ENCODE data around the gene PIGL.
"Not testable (repeated sequence)": the region's sequence is repeated elsewhere in the genome, so short reads cannot be mapped to it uniquely, and the experiment has no call there.

Gene PIGL

DNA sequence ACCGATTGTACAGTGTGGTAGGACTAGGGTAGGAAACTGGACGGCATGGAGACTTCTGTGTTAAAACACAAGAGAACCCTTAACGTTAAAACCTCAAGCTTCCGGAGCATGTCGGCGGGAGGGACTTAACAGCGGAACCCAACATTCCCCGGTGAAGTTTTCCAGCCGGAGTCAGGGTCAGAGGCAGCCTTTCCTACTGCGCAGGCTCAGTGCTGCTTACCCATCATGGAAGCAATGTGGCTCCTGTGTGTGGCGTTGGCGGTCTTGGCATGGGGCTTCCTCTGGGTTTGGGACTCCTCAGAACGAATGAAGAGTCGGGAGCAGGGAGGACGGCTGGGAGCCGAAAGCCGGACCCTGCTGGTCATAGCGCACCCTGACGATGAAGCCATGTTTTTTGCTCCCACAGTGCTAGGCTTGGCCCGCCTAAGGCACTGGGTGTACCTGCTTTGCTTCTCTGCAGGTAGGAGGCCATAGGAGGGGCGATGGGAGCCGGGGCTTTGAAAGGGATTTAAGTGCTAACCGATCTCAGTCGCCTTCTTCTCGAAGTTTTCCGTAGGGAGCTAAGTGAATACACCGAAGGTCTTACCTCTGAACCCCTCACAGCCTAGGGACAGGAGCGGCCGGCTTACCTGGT, at the start of gene PIGL:
TSS of gene PIGL (plus strand) at position 209 of the 634 bp plus-strand sequence. CDS start at position 226, 17 bp downstream.
- peak; percentile 71 to 88 for DNase-seq

DNA sequence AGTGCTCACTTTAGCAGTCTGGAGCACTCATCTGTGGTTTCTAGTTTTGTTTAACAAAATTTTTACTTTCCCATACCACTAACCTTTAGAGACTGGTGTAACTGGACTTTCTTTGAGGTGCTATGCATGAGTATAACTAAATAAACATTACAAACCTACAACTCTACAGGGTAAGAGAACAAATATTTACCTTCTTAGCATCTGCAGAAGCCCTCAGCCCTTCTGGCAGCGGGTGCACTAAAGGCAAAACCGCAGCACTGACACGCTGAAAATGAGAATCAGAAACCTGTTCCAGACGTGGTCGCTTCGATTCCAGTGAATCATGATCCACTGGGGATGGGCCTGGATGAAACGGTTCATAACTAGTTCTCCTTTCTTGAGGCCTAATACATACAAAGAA, 45.4 kb upstream of the PIGL start:
- DNase-seq, result no peak

DNA sequence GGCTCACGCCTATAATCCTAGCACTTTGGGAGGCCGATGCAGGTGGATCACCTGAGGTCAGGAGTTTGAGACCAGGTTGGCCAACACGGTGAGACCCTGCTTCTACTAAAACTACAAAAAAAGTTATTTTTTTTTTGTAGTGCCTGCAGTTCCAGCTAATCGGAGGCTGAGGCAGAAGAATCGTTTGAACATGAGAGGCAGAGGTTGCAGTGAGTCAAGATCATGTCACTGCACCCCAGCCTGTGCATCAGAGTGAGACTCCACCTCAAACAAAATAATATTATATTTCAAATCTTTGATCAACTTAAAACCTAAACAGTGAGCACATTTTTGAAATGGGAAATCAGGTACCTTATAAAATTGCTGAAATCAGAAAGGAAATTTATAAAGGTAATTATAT, 38.2 kb upstream of the PIGL start:
- DNase-seq, result no peak

DNA sequence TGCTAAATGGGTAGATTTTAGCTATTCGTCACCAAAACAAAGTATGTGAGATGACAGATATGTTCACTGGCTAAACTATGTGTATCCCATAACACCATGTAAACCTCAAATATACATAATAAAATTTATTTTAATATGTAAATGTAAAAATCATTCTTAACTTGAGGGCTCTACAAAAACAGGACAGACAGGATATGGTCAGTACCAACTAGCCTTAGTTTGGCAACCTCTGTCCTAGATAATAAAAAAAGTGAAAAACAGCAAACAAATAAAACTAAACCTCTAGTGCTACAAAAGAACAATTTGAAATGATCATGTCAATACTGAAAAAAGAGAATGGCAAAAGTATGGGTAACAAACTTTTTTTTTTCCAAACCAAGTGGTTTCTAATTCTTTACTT, 35.4 kb upstream of the PIGL start:
- DNase-seq, result no peak

DNA sequence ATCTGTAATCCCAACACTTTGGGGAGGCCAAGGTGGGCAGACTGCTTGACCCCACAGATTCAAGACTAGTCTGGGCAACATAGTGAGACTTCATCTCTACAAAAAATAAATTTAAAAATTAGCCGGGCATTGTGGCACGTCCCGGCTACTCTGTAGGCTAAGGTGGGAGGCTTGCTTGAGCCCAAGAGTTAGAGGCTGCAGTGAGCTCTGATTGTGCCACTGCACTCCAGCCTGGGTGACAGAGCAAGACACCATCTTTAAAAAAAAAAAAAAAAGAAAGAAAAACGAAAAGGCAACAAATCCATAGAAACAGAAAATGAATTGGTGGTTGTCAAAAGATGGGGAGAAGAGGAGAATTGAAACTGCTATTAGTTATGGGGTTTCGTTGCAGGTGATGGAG, 29.4 kb upstream of the PIGL start:
- no peak for DNase-seq

DNA sequence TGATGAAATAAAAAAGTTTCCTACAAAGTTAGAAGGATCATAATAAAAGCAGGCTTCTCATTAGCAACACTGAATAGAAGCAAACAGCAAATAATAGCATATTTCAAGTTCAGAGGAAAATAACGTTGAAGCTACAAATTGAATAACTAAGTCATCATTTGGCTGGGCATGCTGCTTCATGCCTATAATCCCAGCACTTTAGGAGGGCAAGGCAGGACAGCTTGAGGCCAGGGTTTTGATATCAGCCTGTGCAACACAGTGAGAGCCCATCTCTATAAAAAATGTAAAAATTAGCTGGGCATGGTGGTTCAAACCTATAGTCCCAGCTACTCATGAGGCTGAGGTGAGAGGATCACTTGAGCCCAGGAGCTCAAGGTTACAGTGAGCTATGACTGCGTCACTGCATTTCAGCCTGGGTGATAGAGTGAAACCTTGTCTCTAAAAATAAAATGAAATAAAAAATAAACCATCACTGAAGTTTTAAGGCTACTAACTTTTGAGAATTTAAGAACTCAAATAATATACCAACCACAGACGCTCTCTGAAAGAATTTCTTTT, 27.1 kb upstream of the PIGL start:
- no peak for DNase-seq

DNA sequence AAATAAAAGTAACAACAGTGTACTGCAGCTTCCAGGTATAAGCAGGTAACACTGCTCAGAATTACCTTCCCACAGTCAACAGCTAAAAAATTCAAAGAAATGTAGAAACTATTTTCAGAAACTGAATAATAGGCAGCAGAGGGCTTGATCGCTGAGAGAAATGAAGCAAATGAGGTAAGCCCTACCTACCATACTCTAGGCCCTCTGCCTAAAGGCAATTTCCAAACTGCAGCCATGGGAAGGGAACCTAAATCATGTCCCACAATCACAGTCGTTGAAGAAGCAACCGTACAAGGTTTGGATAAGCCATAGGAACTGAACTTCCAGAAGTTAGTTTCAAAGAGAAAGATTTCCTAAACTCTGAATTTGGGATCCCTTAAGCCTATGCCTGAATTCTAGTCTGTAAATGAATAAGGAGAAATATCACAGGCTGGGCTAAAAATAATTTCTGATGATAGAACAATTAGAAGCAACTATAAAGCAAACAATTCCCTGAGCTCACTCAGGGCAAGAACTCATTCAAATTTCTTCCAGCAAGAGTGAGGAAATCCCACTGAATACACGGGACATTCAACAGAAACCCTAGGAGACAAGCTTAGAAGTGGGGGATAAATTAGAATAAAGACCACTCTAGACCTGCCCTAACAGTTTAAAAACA, 26.2 kb upstream of the PIGL start:
- DNase-seq, result no peak

DNA sequence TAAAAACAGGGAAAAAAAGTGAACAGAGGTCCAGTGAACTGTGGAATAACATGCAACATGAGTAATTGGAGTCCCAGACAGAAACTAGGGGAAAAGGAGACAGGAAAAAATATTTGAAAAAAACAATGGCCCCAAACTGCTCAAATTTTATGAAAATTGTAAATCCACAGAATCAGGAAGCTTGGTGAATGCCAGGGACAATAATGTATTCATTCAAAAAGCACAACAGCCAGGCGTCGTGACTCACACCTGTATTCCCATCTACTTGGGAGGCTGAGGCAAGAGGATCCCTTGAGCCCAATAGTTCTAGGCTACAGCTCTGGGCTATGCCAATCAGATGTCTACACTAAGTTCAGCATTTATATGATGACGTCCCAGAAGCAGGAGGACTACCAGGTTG, 25.4 kb upstream of the PIGL start:
- no peak for DNase-seq

DNA sequence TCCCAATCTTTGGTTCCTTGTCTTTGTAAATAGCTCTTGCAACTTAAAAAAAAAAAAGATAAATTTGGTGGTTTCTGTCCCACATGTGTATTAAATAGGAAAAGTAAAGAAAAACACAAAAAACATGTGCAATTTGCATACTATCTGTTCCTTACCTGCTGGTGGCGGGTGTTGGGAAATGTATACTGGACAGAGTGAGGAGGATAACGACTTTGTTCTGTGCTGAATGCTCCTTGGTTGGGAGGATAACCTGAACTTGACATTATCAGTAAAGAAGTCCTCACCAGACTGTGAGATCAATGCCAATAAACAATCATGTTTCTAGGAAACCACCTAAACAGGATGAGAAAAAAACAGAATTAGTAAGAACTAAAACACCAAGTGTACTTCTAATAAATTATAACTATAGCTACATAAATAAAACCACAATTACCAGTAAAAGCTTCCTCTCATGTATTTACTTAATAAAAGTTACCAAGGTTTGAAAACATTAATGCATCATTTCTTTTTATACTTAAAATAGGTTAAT, 22.6 kb upstream of the PIGL start:
- DNase-seq, result not testable (repeated sequence)

DNA sequence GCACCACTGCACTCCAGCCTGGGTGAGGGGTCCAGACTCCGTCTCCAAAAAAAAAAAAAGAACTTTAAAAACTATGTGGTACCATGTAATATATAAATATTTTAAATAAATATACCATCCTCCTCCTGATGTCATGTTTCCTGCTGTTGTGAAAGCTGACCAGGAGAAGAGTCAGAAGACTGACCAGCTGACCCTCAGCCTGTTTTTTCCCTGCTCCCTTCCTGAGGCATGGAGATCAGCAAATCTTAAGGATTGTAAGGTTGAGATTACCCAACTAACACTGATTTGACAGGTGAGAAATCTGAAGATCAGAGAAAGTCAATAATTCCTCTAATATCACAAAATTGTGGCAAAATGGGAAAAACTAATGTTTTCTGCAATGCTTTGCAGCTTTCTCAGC, 19.7 kb upstream of the PIGL start:
- no peak for DNase-seq

DNA sequence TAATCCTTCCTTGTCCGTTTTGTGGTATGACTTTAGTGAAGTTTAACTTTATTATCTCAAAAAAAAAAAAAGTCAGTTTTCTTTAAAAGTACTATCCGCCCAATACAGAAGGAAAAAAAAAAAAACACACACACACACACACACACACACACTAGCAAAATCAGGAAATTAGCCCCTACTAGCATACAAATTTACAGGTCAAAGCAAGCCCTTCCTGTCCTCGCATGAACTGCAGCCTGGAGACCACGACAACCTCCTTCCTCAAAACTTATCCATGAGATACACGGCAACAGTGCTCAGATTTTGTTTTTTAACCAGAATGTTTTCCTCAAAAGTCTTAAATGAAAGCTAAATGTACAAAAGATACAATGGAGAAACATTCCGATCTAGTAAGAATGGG, 17.9 kb upstream of the PIGL start:
- DNase-seq, result no peak

DNA sequence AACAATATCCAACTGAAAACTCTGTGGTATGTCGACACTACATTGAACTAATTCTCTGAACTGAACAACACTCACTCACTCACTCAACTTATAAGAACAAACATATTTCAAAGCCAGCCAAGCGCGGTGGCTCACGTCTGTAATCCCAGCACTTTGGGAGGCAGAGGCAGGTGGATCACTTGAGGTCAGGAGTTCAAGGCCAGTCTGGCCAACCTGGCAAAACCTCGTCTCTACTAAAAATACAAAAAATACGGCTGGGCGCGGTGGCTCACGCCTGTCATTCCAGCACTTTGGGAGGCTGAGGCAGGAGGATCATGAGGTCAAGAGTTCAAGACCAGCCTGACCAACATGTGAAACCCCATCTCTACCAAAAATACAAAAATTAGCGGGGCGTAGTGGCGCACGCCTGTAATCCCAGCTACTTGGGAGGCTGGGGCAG, 15.3 kb upstream of the PIGL start:
- DNase-seq, result not testable (repeated sequence)

DNA sequence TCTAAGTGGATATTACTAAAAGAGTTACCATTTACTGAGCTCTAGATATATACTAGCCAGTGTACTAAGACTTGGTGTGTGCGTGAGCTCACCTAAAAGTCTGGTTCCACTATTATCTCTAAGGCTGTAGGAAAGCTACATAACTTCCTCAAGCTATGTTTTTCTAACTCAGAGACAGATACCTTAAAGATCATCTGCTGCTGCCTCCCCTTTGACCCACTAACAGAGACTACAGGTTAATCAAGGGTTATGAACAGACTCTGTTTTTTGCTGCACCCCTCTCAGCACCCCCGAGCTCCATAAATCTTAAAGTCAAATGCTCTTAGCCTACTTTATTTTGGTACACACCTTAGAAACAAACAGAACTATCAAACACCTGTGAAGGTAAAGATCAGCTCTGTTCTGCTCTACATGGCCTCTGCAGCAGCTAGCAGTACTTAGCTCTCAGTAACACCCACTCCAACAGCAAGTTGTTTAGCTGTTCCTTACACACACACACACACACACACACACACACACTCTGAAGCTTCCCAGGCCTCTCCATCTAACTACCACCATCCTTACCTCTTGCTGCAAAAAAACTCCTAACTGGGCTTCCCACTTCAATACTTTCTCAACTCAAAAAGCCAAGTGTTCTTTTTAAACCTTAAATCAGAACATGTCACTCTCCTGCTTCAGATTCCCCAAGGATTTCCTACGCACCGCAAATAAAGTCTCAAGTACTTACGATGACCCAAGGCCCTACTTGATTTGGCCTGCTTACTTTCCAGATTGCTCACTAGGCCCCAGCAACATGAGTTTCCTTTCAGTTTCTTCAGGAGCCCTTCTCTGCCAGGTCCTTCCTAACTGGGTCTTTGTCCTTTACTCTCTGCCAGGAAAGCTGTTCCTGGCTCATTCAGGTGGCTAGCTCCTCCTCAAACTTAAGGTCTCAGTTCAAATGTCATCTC, 14.2 kb upstream of the PIGL start:
- DNase-seq, result not testable (repeated sequence)

DNA sequence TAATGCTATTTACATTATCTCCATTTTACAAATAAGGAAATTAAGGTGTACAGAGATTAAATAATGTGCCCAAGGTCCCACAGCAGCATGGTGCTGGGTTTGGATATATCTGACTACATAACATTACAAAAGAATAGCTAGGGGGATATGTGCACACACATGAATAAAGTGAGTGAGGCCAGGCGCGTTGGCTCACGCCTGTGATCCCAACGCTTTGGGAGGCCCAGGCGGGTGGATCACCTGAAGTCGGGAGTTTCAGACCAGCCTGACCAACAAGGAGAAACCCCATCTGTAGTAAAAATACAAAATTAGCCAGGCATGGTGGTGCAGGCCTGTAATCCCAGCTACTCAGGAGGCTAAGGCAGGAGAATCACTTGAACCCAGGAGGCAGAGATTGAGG, 12.2 kb upstream of the PIGL start:
- DNase-seq, result not testable (repeated sequence)

DNA sequence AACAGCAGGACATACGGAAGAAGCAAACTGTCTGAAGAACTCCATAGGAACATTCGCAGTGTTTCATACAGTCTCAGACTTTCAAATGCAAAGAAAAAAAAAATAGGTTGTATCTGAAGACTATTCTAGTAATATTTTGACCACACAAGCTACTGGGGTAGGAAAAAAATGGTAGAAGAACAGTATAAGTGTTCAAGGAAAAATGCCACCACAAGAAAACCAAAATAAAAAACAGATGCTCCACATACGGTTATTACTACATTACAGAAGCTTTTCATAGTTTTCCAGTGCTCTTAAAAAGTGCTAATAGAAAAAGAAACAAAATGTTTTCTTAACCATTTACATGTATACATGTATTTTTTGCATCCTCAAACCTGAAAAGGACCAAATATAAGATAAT, 5.4 kb upstream of the PIGL start:
- no peak for DNase-seq

DNA sequence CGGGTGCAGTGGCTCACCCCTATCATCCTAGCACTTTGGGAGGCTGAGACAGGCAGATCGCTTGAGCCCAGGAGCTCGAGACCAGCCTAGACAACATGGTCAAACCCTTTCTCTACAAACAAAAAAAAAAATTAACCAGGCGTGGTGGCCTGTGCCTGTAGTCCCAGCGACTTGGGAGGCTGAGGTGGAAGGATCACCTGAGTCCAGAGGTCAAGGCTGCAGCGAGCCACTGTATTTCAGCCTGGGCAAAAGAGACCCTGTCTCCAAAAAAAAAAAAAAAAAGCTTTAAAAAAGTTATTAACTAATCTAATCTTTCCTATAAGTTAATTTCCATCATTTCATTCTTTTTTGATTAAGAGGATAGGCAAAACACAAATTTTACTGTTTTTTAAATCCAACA, 4.2 kb upstream of the PIGL start:
- no peak for DNase-seq

DNA sequence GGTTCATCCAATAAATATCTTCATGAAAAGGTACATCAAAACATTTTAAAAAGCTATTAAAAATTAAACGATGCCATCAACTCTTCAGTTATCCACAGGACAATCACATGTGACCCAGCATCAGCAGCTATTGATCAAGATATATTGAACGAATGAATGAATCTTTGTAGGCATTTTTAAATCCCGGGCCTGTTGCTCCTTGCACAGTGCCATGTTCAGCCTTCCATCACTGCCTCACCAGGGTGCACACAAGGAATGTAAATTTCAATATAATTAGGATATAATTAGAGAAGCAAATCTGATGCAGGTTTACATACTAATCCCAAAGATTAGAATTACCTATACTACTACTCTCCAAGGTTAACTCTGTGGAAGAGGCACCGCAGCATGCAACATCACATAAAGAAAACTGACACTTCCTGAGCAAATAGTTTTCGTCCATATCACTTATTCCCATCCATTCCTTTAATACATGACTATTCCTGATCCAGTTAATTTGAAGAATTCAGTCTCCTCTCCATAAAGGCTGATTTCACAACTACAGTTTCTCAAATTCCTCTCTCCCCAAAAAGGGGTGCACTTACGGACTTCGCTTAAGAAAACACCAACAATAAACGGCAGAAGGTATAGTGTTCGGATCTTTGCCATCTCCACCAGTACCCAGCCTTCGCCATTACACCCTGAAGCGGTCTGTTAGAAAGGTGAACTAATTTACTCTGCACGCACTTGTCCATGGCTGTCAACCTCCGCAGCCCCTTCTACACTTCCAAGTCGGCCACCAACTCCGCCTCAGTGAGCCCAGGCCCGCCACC, 2.6 kb upstream of the PIGL start:
- DNase-seq, result no peak

DNA sequence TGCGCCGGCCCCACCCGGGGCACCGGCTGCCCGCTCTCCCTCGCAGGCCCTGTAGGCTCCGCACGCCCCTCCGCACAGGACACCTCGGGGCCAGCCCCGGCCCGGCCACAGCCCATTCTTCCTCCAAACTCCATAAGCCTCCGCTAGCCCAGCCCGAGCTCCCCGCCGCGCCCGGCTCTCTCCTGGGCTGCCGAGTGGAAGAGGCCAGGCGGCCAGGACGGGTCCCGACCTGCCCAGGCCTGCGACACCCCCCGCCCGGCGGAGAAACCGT, 2.1 kb upstream of the PIGL start:
- DNase-seq, result no peak

DNA sequence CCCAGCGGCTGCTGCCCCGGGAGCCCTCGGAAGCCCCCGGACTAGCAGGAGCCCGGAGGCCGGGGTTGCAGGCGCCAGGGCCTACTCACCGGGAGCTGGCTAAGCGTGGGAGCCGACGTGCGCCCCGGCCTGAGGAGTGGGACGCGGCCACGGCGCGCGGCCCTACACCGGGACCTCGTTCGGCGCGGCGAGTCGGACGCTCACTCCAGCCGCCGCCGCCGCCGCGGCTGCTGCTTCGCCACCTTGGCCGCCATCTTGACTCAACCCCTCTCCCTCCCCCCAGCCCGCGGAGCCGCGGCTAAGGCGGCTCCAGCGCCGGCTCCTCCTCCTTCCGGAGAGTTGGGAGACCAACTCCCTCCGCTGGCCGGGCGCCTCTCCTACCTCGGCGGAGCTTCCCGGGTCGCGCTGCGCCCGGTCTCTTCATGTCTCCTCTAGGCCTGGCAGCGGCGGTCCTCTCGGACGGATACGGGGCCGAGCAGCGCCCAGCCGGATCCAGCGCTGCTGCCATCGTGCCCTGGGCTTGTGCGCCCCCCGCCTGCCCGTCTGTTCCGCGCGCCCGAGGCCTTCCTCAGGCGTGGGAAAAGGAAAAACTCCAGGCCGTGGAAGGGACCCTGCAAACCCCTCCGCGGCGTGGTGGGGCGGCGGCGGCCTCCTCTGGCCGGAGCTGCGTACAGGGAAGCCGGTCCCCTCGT, 1.6 kb upstream of the PIGL start, which contains the start of gene NCOR1:
TSS of gene NCOR1 (minus strand) at position 262 of the 692 bp plus-strand sequence. CDS start 20,965 bp downstream, outside the sequence.
- peak; percentile 36 to 87 for DNase-seq

DNA sequence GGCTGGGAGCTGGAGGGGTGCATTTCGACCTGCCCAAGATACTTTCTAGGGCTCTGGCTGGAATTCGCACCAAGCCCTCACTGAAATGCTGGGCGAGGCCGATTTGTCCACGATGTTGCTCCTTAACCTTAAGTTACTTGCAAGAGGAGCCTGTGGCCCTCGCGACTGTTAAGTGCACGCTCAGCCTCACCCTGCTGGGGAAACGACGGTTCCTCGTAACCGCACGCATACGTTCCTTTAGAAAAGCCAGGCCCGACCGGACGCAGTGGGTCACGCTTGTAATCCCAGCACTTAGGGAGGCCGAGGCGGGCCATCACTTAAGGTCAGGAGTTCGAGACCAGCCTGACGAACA, 1.1 kb upstream of the PIGL start:
- DNase-seq, result no peak

DNA sequence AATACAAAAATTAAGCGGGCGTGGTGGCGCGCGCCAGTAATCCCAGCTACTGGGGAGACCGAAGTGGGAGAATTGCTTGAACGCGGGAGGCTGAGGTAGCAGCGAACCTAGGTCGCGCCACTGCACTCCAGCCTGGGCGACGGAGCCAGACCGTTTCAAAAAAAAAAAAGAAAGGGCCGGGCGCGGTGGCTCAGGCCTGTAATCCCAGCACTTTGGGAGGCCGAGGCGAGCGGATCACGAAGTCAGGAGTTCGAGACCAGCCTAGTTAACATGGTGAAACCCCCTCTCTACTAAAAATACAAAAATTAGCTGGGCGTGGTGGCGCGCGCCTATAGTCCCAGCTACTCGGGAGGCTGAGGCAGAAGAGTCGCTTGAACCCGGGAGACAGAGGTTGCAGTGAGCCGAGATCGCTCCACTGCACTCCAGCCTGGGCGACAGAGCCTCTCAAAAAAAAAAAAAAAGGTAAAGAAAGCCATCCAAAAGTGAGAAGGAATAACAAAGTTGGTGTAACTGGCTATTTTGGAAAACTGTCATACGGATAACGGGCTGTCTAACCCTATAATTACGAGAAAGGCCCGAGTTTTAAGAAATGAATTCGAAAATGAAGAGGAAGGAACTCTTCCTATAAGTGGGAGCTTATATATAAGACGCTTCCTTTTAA, 539 bp upstream of the PIGL start:
- DNase-seq, result not testable (repeated sequence)
